Fibroblast of skin of left biceps (primary cell): ENCODE results near the gene MBLAC2.

Experiments used
- DNase-seq, 2 experiments: peaks; one replicate each; pipeline ENCODE4 v3.0.0-alpha.2; 2013; ENCODE audit warnings: low read depth in 2 of 2

MBLAC2 gene

DNA sequence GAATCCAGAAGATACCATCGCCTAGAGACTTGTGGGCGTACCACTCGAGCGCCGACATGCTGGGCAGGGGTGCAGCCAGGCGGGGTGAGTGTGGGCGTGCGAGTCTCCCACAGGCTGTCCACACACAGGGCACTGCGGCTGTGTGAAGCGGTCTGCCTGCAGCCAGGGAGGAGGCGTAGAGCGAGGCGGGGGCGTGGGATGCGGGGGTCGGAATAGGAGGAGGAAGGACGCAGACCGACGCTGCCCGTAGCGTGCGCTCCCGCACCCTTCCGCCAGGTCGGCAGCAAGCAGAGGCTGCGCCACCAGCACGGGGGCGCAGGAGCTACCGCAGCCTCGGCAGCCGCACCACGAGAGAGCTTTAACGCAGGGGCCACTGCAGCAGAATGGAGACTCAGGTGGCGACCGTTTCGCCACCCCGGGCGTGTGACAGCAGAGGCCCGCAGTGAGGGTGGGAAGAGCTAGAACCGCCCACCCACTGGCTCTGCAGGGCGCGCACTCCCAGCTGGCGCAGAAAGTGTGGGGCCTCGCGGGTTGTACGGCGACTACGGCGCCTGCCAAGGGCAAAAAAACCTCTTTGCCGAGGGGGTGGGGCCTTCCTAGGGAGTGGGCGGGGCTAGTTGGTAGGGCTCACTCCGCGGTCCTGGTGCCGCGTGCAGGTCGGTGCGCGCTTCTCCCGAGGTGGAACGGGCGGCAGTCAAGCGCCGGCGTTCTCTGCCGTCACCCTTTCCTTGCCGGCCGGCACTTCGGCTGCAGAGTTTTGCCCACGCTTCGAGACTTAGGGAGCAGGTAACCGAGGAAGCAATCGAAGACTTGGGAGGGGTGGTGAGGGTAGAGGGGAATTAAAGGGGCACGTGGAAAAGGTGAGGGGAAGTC is at the start of gene MBLAC2, which contains the start of gene POLR3G:
Gene MBLAC2, minus strand, starts transcription at position 537 of the 873 bp plus-strand sequence. Its CDS starts 479 bp downstream, at position 58.
Gene POLR3G, plus strand, starts transcription at position 630 of the 873 bp plus-strand sequence. CDS start 10,704 bp downstream, outside the sequence.
- peak; percentile 65 to 69 for DNase-seq

DNA sequence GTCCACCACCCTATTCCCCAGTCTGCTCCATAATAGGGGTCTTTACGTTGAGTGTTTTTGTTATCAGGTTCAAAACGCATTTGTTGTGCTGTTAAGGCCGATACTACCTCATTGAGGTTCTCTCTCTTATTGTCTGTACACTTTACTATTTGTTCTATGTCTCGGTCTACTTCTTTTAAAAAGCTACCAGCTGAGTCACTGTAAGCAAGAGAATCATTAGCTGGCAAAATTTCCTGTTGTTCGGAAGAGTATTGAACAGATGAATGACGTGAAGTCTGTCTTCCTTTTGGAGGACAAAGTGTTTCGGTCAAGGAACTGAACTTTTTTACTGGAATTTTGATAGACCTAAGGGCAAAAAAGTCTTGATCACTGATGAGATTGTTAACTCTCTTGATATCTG is 44.5 kb upstream of the MBLAC2 start:
- no peak for DNase-seq

DNA sequence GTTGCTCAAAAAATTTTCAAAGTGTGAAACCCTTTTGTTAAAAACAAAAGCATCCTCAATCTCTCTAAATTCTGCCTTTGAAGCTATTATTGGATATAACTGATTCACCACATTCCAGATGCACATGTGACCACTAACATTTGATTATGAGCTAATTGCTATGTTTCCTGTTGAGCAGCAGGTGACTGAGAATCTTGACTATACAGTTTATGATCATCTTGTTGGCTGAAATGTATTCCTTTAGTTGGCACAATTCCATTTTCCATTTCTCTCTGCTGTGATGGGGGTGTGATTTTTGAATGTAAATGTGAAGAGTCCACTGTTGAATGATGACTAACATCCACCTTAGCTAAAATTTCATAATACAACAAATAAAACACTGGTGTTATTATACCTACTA is 44.1 kb upstream of the MBLAC2 start:
- DNase-seq: no peak

GRCh38 chr5:90514520-90514919 is 39.9 kb upstream of the MBLAC2 start:
- no peak for DNase-seq

DNA sequence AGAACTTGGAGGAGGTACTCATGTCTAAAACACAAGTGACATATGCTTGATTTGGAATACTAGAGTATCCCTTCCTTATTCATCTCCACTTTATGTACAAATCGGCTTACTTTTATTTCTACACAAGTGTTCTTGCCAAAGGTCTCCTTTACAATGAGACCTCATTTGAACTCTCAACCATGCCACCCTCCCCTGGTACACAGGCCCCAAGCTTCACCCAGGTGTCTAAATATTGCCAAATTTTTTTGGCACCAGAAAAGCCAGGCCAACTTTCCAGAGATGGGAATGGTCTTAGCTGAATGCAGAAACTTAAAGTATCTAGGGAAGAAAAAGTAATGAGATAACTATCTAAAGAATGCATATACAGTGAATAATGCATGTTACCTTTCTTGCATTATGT is 35.9 kb upstream of the MBLAC2 start:
- no peak for DNase-seq

- DNase-seq: no peak
Observed at GRCh38 chr5:90506221-90506620, 31.6 kb upstream of the MBLAC2 start.

GRCh38 chr5:90504743-90505142 is 30.2 kb upstream of the MBLAC2 start:
- no peak for DNase-seq

DNA sequence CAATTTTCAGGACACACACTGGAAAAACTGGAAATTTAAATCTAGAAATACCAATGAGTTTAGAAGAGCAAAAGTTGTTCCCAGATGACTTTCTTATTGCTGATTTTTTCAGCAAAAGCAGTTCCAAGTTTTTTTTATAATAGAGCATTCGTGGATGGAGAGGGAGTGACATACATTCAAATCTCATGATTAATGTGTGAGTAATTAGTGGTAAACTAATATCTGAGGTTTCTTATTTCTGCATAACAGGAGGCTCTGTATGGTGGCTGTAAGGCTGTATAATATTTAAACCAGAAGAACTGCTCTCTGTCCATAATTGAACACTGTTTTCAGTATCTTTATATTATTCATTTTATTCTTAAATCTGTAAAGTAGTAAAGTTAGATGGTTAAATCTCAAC is 29.0 kb upstream of the MBLAC2 start:
- DNase-seq: no peak

- no peak for DNase-seq
Observed at GRCh38 chr5:90495146-90495545, 20.6 kb upstream of the MBLAC2 start.

DNA sequence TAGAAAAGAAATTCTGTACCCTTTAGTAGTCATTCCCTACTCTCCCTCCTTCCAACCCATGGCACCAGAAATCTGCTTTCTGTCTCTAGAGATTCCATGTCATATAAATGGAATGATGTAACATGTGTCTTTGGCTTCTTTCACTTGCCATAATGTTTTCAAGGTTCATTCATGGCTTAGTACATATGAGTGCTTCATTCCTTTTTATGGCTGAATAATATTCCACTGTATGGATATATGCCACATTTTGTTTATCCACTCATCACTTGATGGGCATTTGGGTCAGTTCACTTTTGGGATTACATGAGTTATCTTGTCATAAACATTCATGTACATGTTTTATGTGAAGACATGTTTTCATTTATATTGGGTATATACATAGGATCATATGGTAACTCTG is 19.5 kb upstream of the MBLAC2 start:
- no peak for DNase-seq

DNA sequence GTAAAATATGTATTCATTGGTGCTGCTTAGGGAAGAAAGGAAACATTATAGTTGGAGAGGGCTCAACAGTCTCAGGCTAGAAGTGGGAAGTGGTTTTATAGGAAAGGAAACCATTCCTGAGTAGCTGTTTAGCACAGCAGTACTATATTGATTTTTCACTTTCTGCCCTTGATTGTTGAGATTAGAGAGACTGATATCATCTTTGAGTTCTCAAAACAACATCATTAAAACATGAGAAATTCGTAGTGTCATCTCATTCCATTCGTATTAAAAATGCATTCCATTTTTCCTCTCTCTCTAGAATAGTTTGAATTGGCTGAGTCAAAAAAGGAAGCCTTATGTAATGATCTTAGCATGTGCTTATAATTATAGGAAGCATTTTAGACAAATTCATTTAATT is 14.2 kb upstream of the MBLAC2 start:
- peak; percentile 51 to 59 for DNase-seq

GRCh38 chr5:90484540-90484939 is 10.0 kb upstream of the MBLAC2 start:
- DNase-seq: no peak

GRCh38 chr5:90483206-90483605 is 8.6 kb upstream of the MBLAC2 start:
- no peak for DNase-seq

DNA sequence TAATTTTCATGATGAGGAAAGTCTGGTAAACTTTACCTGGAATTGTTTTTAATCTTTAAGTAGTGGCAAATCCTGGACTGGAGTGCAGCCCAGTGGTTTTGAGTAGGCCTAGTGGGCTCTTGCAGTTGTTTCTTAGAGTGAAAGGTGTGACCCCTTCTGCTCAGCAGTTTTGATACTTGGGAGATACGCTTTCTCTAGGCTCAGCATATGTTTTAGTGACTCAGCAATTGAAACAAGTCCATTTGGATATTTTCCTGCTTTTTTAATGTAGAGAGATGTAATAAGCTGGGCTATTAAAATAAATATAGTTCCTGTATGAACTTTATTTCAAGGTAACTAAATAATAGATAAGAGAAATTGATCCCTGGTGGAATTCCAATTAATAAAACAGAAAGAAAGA is 6.1 kb upstream of the MBLAC2 start:
- no peak for DNase-seq

- peak in 1 of 2 experiments; percentile 7 for DNase-seq
Observed at GRCh38 chr5:90479611-90480385, 5.2 kb upstream of the MBLAC2 start.

- DNase-seq: no peak
Observed at GRCh38 chr5:90477621-90478215, 3.1 kb upstream of the MBLAC2 start.

- DNase-seq: no peak
Observed at GRCh38 chr5:90477073-90477472, 2.5 kb upstream of the MBLAC2 start.

- no peak for DNase-seq
Observed at GRCh38 chr5:90476391-90476790, 1.8 kb upstream of the MBLAC2 start.

DNA sequence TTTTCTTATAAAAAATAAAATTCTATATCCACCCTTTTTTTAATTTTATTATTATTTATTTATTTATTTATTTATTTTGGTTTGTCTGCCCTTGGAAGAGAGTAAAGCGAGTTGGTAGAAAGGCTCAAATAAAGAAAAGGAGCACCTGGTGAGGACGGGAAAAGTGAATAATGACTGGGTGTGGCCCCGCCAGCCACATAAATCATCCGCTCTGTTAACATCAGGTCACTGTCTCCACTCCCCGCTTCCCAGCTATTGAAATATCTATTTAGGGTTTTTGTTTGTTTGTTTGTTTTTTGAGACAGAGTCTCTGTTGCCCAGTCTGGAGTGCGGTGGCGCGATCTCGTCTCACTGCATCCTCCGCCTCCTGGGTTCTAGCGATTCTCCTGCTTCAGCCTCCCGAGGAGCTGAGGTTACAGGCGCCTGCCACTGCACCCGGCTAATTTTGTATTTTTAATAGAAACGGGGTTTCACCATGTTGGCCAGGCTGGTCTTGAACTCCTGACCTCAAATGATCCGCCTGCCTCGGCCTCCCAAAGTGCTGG is 937 bp upstream of the MBLAC2 start:
- no peak for DNase-seq

GRCh38 chr5:90473396-90474234 is 956 bp downstream of the MBLAC2 start:
- no peak for DNase-seq

DNA sequence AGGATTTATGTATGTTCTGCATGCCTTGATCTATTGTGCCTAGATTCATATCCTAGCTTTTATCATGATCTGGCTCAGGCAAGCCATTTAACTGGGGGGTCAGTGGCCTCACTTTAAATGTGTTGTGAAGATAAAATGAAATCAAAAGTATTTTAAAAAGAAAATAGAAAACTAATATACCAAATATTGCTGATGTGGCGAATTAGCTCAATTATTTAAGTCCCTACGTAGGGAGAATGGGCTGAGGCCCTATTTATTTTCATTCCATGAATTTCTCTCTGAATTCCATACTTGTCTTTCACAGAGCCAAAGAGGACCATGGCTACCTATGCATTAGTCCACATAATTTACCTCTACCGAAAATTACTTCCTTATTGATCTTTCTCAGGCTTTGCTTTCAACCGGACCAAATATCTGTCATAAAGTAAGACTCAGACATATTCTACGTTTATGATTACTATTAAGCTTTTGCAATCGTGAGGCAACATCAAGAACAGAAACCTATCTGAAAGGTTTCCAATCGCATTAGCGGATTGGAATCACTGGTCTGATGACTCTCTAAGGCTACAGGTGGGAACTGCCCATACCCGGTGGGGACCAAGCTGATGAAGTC is 1.7 kb downstream of the MBLAC2 start:
- no peak for DNase-seq
